ENCODE measurements around the gene SPRTN. TPM values are rescaled to one million over a fixed set of nuclear protein-coding genes. Genes with fewer than 3 reads are reported as not detected.

SPRTN gene
- total RNA-seq, 1 donor from 2014 or later: 13.5 TPM

- H3K27ac Mint-ChIP-seq (ENCODE audit: unreplicated experiment): peak overlapping the region; percentile 1
- no peak for DNase-seq (ENCODE audit: extremely low spot score, unreplicated experiment)
- H3K36me3 Mint-ChIP-seq (ENCODE audit: unreplicated experiment): peaks cover 20% of the 10 kb centered on the region
- H3K4me1 Mint-ChIP-seq (ENCODE audit: unreplicated experiment): peaks cover 15% of the 10 kb centered on the region
- no peak overlapping the region for H3K4me3 Mint-ChIP-seq (ENCODE audit: unreplicated experiment)
- no peaks in the 10 kb centered on the region for H3K27me3 Mint-ChIP-seq (ENCODE audit: unreplicated experiment)
- no peak for TF ChIP-seq CTCF (IDR thresholded peaks at IDR 0.05)
- H3K9me3 Mint-ChIP-seq (ENCODE audit: unreplicated experiment): no peaks in the 10 kb centered on the region
Observed at GRCh38 chr1:231359113-231359512, 21.0 kb downstream of the SPRTN start.

- peaks cover 11% of the 10 kb centered on the region for H3K4me1 Mint-ChIP-seq (ENCODE audit: unreplicated experiment)
- H3K27me3 Mint-ChIP-seq (ENCODE audit: unreplicated experiment): no peaks in the 10 kb centered on the region
- no peak overlapping the region for H3K4me3 Mint-ChIP-seq (ENCODE audit: unreplicated experiment)
- H3K36me3 Mint-ChIP-seq (ENCODE audit: unreplicated experiment): peaks cover 35% of the 10 kb centered on the region
- no peaks in the 10 kb centered on the region for H3K9me3 Mint-ChIP-seq (ENCODE audit: unreplicated experiment)
- DNase-seq (ENCODE audit: extremely low spot score, unreplicated experiment): no peak
- H3K27ac Mint-ChIP-seq (ENCODE audit: unreplicated experiment): no peak overlapping the region
- TF ChIP-seq CTCF (IDR thresholded peaks at IDR 0.05): no peak
Observed at GRCh38 chr1:231362325-231362724, 24.2 kb downstream of the SPRTN start.

GRCh38 chr1:231363624-231364023, 25.5 kb downstream of the SPRTN start:
- no peak for TF ChIP-seq CTCF (IDR thresholded peaks at IDR 0.05)
- H3K9me3 Mint-ChIP-seq (ENCODE audit: unreplicated experiment): no peaks in the 10 kb centered on the region
- no peak for DNase-seq (ENCODE audit: extremely low spot score, unreplicated experiment)
- no peak overlapping the region for H3K27ac Mint-ChIP-seq (ENCODE audit: unreplicated experiment)
- H3K27me3 Mint-ChIP-seq (ENCODE audit: unreplicated experiment): no peaks in the 10 kb centered on the region
- H3K4me3 Mint-ChIP-seq (ENCODE audit: unreplicated experiment): no peak overlapping the region
- peaks cover 39% of the 10 kb centered on the region for H3K36me3 Mint-ChIP-seq (ENCODE audit: unreplicated experiment)
- H3K4me1 Mint-ChIP-seq (ENCODE audit: unreplicated experiment): peaks cover 4% of the 10 kb centered on the region

GRCh38 chr1:231364192-231364591, 26.1 kb downstream of the SPRTN start:
- no peak overlapping the region for H3K4me3 Mint-ChIP-seq (ENCODE audit: unreplicated experiment)
- DNase-seq (ENCODE audit: extremely low spot score, unreplicated experiment): no peak
- no peaks in the 10 kb centered on the region for H3K27me3 Mint-ChIP-seq (ENCODE audit: unreplicated experiment)
- no peaks in the 10 kb centered on the region for H3K9me3 Mint-ChIP-seq (ENCODE audit: unreplicated experiment)
- H3K4me1 Mint-ChIP-seq (ENCODE audit: unreplicated experiment): peaks cover 4% of the 10 kb centered on the region
- H3K36me3 Mint-ChIP-seq (ENCODE audit: unreplicated experiment): peaks cover 39% of the 10 kb centered on the region
- no peak for TF ChIP-seq CTCF (IDR thresholded peaks at IDR 0.05)
- no peak overlapping the region for H3K27ac Mint-ChIP-seq (ENCODE audit: unreplicated experiment)

GRCh38 chr1:231369282-231369681, 31.2 kb downstream of the SPRTN start:
- H3K9me3 Mint-ChIP-seq (ENCODE audit: unreplicated experiment): no peaks in the 10 kb centered on the region
- peaks cover 25% of the 10 kb centered on the region for H3K36me3 Mint-ChIP-seq (ENCODE audit: unreplicated experiment)
- no peak for DNase-seq (ENCODE audit: extremely low spot score, unreplicated experiment)
- no peak overlapping the region for H3K27ac Mint-ChIP-seq (ENCODE audit: unreplicated experiment)
- H3K4me3 Mint-ChIP-seq (ENCODE audit: unreplicated experiment): no peak overlapping the region
- no peaks in the 10 kb centered on the region for H3K27me3 Mint-ChIP-seq (ENCODE audit: unreplicated experiment)
- TF ChIP-seq CTCF (IDR thresholded peaks at IDR 0.05): no peak
- peaks cover 3% of the 10 kb centered on the region for H3K4me1 Mint-ChIP-seq (ENCODE audit: unreplicated experiment)

All from osteocyte (in vitro differentiated cells).